M059J (cell line): Measurements from ENCODE around the gene FAM83F. TPM values are rescaled to one million over a fixed set of nuclear protein-coding genes. Genes with fewer than 3 reads are reported as not detected.
A peak's percentile ranks its signal among the peaks of the same experiment; 100 is the strongest.

Experiments used
- DNase-seq: peaks from one replicate; pipeline ENCODE4 v3.0.0-alpha.2; 2012; ENCODE audit warnings: low read depth
- total RNA-seq: library from RNA; depleted of rRNA; stranded (reverse); fragments of >200 nt; shearing (Covaris generic); gene quantifications from 2 replicates; pipeline ENCODE4 v1.2.3, GENCODE V29; 2014

Gene FAM83F
- total RNA-seq, 1 experiment from 2014 or later, result not detected

DNA sequence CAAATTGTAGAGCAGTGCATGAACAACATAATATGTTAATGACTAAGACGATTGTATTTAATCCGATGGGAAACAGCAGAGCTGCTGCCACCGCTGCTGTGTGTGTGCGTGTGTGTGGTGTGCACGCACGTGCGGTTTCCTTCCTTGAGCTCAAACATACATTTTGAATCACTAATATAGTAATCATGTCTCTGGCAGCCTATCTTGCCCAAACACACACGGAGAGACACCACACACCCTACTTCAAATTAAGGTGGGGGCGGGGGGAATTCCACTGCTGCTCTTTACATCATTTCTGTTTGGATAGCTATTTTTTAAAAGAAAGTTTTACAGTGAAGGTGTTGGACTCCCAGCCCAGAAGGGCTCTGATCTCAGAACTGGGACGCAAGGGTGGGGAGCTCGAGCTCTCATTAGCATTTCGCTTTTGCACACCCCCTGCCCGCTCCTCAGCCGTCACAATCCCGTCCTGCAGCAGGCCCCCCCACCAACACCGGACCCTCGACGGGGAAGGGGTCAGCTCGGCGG, 651 bp upstream of the FAM83F start:
- no peak for DNase-seq

DNA sequence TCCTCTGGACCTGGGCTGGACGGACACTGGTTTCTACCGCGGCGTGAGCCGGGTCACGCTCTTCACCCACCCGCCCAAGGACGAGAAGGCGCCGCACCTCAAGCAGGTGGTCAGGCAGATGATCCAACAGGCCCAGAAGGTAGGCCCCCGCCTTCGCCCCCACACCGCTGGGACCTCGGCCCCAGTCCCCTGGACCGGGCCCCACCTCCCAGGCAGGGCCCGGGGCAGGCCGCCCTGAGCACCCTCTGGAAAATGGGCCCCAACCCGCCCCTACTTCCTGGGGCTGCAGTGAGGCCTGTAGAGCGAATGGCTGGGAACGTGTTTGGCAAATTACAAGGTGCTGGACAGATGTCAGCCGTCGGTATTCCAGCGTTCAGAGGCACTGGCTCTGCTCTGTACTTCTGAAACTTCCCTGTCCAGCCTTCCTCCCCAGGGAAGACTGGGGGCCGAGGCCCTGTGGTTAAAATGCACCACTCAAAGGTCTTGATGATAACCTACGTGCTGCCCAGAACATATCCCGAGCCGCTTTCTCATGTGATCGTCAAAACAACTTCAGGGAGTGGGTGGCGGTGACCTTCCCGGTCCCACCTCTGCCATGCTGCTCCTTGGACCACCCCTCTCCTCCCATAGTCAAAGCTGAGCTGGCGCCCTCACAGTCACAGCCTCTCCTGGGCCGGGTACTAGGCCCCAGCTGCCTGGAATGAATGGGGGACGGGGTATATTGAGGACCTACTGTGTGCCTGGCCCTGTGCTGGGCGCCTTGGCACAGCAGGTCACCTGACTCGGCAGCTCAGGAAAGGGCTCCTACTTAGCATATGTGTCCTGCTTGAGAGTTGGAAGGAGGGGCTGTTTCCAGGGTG, 869 bp downstream of the FAM83F start:
- DNase-seq, result no peak

DNA sequence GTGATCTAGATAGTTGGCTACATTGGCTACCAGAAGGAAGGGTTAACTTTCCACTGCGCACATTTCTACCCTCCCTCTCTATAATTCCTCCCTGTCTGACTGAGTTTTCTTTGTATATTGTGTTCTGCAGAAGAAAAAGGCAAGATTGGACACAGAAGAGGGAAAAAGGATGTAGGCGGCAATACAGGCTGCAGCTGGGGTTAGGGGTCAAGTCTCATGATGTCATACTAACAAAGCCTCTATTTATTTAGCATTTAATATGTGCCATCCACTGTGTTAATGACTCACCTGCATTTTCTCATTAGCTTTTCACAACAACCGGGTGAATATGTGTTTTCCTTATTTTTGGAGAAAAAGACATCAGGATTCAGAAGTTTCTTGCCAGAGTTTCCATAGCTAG, 2.0 kb downstream of the FAM83F start:
- DNase-seq, result no peak

DNA sequence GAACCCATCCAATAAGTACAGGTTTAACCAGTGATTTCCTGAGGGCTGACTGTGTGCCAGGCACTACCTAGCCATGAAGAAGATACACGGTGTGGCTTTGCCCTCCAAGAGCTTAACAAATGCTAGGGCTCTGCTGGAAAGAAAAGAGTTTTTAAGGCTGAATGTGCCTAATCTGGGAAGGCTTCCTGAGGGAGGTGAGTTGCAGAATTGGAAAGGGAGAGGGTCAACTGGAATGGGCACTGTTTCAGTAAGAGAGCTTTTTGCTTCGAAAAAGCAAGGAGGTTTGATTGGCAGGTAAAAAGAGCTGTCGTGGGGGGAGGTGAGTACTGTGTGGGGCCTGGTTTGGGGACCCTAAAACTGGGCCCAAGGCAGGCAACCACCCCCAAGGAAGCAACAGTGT, 2.7 kb downstream of the FAM83F start:
- DNase-seq, result no peak

GRCh38 chr22:39997939-39998726, 3.4 kb downstream of the FAM83F start:
- peak; percentile 84 for DNase-seq

DNA sequence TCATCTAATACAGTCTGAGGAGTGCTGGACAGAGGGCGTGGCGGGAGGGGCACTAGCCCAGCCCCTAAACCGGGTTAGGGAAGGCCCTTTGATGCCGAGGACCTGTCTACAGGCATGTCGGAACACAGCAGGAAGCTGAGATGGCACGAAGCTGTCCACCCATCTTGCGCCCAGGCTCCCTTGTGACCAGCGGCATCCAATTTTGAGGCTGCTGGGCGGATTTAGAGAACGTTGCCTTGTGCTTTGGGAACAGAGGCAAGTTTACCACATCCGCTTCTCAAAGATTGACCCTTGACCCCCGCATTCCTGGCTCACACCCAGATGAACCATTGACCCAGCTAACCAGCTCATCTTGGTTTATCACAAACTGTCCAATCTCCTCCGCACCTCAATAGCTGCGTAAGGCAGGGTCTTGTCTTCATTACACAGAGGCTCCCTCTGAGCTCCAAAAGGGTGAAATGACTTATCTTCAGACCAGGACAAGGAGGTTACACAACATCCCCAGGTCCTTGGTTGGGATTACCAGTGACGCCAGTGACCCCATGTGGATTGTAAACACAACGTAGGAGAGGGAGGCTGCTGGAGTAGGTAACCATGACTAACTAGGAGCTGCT, 4.5 kb downstream of the FAM83F start:
- peak; percentile 82 for DNase-seq

DNA sequence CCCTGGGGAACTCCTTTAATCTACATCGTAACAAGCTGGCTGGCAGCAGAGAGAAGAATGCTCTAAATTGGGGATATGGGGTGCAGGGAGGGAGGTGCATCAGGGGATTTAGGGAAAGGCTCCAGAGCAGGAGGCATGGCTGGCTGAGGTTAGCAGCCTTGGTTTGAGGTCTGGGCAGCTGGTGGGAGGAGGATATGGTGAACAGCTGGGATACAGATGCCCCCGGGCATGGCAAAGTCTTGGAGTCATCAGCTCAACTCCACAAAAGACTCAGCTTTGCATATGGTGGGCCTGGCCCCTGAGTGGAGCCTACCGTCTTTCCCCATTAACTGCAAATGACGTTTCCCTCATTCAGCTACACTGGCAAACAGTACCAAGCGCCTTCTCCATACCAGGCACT, 5.4 kb downstream of the FAM83F start:
- DNase-seq, result no peak

DNA sequence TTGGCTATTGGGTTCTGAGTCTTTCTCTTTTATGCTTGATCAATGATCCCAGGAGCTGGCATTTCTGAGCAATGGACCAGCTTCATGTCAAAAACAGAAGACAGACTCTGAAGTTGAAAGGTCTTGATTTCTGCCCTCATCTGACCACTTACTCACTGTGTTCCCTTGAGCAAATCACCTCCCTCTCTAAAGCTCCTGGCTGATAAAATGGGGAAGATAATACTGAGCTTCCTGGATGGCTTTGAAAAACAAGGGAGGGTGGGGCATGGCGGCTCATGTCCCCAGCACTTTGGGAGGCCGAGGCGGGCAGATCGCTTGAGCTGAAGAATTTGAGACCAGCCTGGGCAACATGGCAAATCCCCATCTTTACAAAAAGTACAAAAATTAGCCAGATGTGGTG, 6.4 kb downstream of the FAM83F start:
- DNase-seq, result no peak

- peak; percentile 54 for DNase-seq
These were observed 7.2 kb downstream of the FAM83F start for GRCh38 chr22:40001800-40002577.

DNA sequence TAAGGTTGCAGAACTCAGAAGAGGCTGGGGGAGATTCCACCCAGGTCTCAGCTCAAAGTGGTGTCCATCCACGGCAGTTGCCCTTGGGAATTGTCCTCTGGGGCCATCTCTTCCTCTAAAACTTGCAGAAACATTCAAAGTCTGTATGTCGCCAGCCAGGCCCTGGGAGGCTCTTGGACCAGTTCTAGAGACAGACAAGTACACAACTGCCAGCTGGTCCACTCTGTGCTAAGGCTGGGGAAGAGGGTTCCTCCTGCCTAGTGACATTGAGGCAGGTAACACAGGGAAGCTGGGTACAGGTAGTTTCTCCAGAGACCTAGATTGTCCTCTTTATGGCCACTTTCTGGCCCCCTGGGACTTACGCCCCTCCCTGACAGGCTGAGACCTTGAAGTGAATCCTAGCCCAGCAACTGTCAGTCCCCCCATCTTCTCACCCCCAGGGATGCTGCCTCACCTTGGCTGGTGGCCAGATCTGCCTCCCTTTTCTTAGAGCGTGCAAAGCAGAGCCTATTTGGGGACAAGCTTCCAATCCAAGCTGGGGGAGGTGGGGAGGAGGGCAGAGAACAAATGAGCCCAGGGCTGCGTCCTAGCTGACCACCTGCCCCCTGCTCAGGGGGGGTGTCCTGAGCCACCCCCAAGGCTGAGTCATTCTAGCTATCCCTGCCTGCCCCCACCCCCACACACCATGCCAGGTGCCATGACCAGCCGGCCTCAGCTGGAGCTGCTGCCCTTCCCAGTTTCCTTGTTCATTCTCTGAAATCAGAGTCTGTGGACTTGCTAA, 8.4 kb downstream of the FAM83F start:
- no peak for DNase-seq

GRCh38 chr22:40004836-40005235, 10.1 kb downstream of the FAM83F start:
- no peak for DNase-seq

- DNase-seq, result no peak
These were observed 11.9 kb downstream of the FAM83F start for GRCh38 chr22:40006641-40007040.

DNA sequence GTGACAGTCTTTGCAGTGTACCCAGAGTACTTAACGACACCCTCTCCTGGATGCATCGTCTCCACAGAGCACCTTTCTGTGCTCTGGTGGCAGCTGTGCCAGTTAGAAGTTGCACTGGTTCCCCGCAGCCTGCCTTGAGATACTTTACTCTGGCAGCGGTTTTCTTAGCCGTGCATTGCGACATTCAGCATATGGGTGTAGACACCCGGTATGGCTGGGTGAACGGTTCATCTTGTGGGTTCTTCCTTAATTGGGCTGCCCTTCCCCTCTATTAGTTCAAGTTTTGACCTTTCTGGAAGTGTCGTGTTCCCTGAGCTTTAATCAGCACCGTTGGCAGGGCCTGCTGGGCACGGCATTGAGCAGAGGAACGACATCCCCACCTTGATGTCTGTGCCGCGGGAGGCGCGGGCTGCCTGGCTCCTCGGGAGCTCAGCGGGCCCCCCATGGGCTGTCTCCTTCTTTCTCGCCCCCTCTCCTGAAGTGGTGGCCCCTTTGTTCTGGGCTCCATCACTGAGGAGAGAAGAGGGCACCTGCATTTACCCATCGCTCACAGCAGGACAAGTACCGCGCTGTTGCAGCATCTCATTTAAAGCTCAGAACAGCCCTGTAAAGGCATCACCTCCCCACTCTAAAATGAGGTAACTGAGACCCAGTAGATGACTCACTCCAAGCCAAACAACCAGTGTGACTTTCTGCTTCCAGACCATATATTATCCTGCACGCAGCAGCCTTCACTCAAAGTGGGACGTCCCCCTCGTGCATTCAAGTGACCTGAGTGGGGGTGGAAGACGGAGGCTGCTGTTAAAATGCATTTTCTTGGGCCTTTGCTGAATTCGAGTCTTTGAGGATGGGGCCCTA, 13.3 kb downstream of the FAM83F start:
- no peak for DNase-seq

- peak; percentile 32 for DNase-seq
These were observed 14.1 kb downstream of the FAM83F start for GRCh38 chr22:40008726-40009291.

GRCh38 chr22:40009292-40009774, 14.6 kb downstream of the FAM83F start:
- DNase-seq, result peak; percentile 33

DNA sequence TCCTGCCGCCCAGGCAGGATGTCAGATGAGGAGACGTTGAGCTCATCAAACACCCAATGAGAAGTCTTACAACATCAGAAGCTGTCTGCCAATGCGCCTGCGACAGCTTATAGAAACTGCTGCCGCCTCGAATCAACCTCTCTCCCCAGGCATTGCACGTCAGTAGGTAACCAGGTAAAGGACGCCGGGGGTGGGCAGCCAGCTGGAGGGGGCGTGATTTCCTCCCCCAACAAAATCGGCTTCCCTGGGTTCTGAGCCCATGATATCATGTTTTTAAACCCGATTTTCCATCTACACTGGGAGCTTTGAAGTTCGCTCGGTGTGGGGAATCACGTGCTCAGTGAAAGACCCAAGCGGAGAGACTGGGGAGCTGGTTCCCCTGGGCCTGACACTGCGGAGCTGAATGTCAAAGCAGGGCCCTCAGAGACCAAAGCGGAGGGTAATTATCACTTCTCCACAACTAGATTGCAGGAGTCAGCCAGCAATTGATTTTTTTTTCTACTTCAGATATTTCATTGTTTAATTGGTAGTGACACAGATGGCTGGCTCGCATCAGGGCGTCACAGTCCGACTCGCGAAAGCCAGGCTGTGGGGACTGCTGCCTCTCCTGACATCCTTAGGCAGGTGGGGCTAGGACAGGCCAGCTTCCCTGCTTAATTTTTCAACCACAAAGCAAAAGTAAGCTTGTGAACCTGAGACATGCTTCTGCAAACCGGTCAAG, 15.4 kb downstream of the FAM83F start:
- DNase-seq, result no peak

- DNase-seq, result no peak
These were observed 16.0 kb downstream of the FAM83F start for GRCh38 chr22:40010746-40011145.

- no peak for DNase-seq
These were observed 20.0 kb downstream of the FAM83F start for GRCh38 chr22:40014667-40015248.
